CMK (cell line): Measurements from ENCODE around the gene ARHGAP26.

Experiments used
- DNase-seq: peaks from one replicate; pipeline ENCODE4 v3.0.0-alpha.2; 2010; ENCODE audit warnings: low read depth

The ARHGAP26 gene

GRCh38 chr5:142873831-142874230 is 103.7 kb downstream of the ARHGAP26 start:
- no peak for DNase-seq

- DNase-seq: no peak
These were observed 104.4 kb downstream of the ARHGAP26 start for GRCh38 chr5:142874540-142874939.

- no peak for DNase-seq
These were observed 105.8 kb downstream of the ARHGAP26 start for GRCh38 chr5:142875936-142876335.

GRCh38 chr5:142876817-142877216 is 106.6 kb downstream of the ARHGAP26 start:
- DNase-seq: no peak

GRCh38 chr5:142878111-142878510 is 107.9 kb downstream of the ARHGAP26 start:
- no peak for DNase-seq

- DNase-seq: no peak
These were observed 108.5 kb downstream of the ARHGAP26 start for GRCh38 chr5:142878638-142879037.

GRCh38 chr5:142881076-142881783 is 111.1 kb downstream of the ARHGAP26 start:
- DNase-seq: no peak

GRCh38 chr5:142881784-142882126 is 111.6 kb downstream of the ARHGAP26 start:
- no peak for DNase-seq

GRCh38 chr5:142883025-142883424 is 112.8 kb downstream of the ARHGAP26 start:
- DNase-seq: no peak

GRCh38 chr5:142883438-142883837 is 113.3 kb downstream of the ARHGAP26 start:
- no peak for DNase-seq

- DNase-seq: no peak
These were observed 113.9 kb downstream of the ARHGAP26 start for GRCh38 chr5:142884029-142884428.

GRCh38 chr5:142886211-142886610 is 116.0 kb downstream of the ARHGAP26 start:
- DNase-seq: no peak

- no peak for DNase-seq
These were observed 116.8 kb downstream of the ARHGAP26 start for GRCh38 chr5:142886956-142887355.

- DNase-seq: no peak
These were observed 118.4 kb downstream of the ARHGAP26 start for GRCh38 chr5:142888469-142889085.

- DNase-seq: no peak
These were observed 121.8 kb downstream of the ARHGAP26 start for GRCh38 chr5:142892021-142892420.

GRCh38 chr5:142894315-142894714 is 124.1 kb downstream of the ARHGAP26 start:
- DNase-seq: no peak

GRCh38 chr5:142894749-142895148 is 124.6 kb downstream of the ARHGAP26 start:
- DNase-seq: no peak

GRCh38 chr5:142896325-142897007 is 126.3 kb downstream of the ARHGAP26 start:
- DNase-seq: no peak

- DNase-seq: no peak
These were observed 127.2 kb downstream of the ARHGAP26 start for GRCh38 chr5:142897328-142897727.

- DNase-seq: no peak
These were observed 130.8 kb downstream of the ARHGAP26 start for GRCh38 chr5:142900927-142901326.

- no peak for DNase-seq
These were observed 131.5 kb downstream of the ARHGAP26 start for GRCh38 chr5:142901476-142902185.

GRCh38 chr5:142902186-142902965 is 132.2 kb downstream of the ARHGAP26 start:
- no peak for DNase-seq
